ENCODE measurements around the gene TSFM. TPM values are rescaled to one million over a fixed set of nuclear protein-coding genes. Genes with fewer than 3 reads are reported as not detected.

The TSFM gene
- total RNA-seq, 1 experiment from 2014 or later, result 40.3 TPM

- Histone ChIP-seq H3K36me3 (ENCODE audit: control insufficient read depth, insufficient read depth, low read length) (peaks cover 13% of the 10 kb centered on the region), H3K27ac (ENCODE audit: low read length) (peak overlapping the region; percentile 94), H3K9me3 (ENCODE audit: control insufficient read depth, insufficient read depth, low read depth, low read length) (no peaks in the 10 kb centered on the region), H3K27me3 (ENCODE audit: control insufficient read depth, insufficient read depth, low read length) (no peaks in the 10 kb centered on the region), H3K4me1 (ENCODE audit: control insufficient read depth, insufficient read depth, low read length) (peaks cover 7% of the 10 kb centered on the region), H3K4me3 (ENCODE audit: low read depth in 2 of 2, low read length in 2 of 2) (peak overlapping the region; percentile 74 to 98)
- ATAC-seq, result peak; percentile 64
- no TSS peak for BruUV-seq (replicated peaks)
- in situ Hi-C loops (cut with HindIII; ENCODE audit: low pct_unique_long_range_greater_than_20kb, low sequenced_read_pairs) (no loop called here), intact Hi-C loops (cut with micrococcal nuclease; ENCODE audit: unreplicated experiment) (no loop called here)
- peak; percentile 73 for DNase-seq (ENCODE audit: low read depth, low spot score)
- POLR2A ChIA-PET, result interaction anchor here (0.5 to 0.7 kb wide), 3 partner anchors 231 to 314 kb away, joined by 4 to 6 read pairs (median 5); no protein-coding TSS in a partner anchor
- CTCF ChIA-PET, result interaction anchor here (0.5 to 1.5 kb wide), 4 partner anchors 18 to 161 kb away, joined by 3 to 9 read pairs (median 5); no protein-coding TSS in a partner anchor
- no peak for TF ChIP-seq POLR2AphosphoS5 (IDR thresholded peaks at IDR 0.05; ENCODE audit: low read depth, low read length)
- no peak for TF ChIP-seq REST (IDR thresholded peaks at IDR 0.05; ENCODE audit: insufficient read depth in 1 of 2, low read depth in 2 of 2, low read length in 1 of 2)
- TF ChIP-seq TCF7L2 (IDR thresholded peaks at IDR 0.05; ENCODE audit: low read depth, low read length), result no peak
- TF ChIP-seq, protein P1, sequence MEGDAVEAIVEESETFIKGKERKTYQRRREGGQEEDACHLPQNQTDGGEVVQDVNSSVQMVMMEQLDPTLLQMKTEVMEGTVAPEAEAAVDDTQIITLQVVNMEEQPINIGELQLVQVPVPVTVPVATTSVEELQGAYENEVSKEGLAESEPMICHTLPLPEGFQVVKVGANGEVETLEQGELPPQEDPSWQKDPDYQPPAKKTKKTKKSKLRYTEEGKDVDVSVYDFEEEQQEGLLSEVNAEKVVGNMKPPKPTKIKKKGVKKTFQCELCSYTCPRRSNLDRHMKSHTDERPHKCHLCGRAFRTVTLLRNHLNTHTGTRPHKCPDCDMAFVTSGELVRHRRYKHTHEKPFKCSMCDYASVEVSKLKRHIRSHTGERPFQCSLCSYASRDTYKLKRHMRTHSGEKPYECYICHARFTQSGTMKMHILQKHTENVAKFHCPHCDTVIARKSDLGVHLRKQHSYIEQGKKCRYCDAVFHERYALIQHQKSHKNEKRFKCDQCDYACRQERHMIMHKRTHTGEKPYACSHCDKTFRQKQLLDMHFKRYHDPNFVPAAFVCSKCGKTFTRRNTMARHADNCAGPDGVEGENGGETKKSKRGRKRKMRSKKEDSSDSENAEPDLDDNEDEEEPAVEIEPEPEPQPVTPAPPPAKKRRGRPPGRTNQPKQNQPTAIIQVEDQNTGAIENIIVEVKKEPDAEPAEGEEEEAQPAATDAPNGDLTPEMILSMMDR (IDR thresholded peaks at IDR 0.05), result no peak
- TF ChIP-seq SIN3A (IDR thresholded peaks at IDR 0.05; ENCODE audit: borderline replicate concordance, insufficient read depth, low read depth, low read length), result no peak
Measured at GRCh38 chr12:57744194-57744776, 38.3 kb upstream of the TSFM start.

GRCh38 chr12:57744777-57745484, 37.7 kb upstream of the TSFM start, which contains the start of gene TSPAN31:
Gene TSPAN31, plus strand, starts transcription at chr12:57745039. Its CDS starts 116 bp downstream, at chr12:57745155.
- intact Hi-C loops (cut with micrococcal nuclease; ENCODE audit: unreplicated experiment), result no loop called here
- no peaks in the 10 kb centered on the region for H3K9me3 ChIP-seq (ENCODE audit: control insufficient read depth, insufficient read depth, low read depth, low read length)

More at GRCh38 chr12:57744777-57745484, 37.7 kb upstream of the TSFM start, which contains the start of gene TSPAN31:
- peak; percentile 91 for ATAC-seq
- Histone ChIP-seq H3K27ac (ENCODE audit: low read length) (peak within 1 kb of the TSS; percentile 94), H3K36me3 (ENCODE audit: control insufficient read depth, insufficient read depth, low read length) (peaks cover 13% of the 10 kb centered on the region), H3K4me1 (ENCODE audit: control insufficient read depth, insufficient read depth, low read length) (peaks cover 7% of the 10 kb centered on the region), H3K27me3 (ENCODE audit: control insufficient read depth, insufficient read depth, low read length) (no peaks in the 10 kb centered on the region), H3K4me3 (ENCODE audit: low read depth in 2 of 2, low read length in 2 of 2) (peak within 1 kb of the TSS; percentile 74 to 98)
- peak; percentile 95 for DNase-seq (ENCODE audit: low read depth, low spot score)
- ChIA-PET CTCF (interaction anchor here (0.6 to 1.5 kb wide), 3 partner anchors 19 to 162 kb away, joined by 5 to 9 read pairs (median 5); no protein-coding TSS in a partner anchor), POLR2A (interaction anchor here (0.5 to 1.4 kb wide), 4 partner anchors 8 to 314 kb away, joined by 4 to 6 read pairs (median 4); no protein-coding TSS in a partner anchor)
- BruUV-seq (replicated peaks), result no TSS peak
- in situ Hi-C loops (cut with HindIII; ENCODE audit: low pct_unique_long_range_greater_than_20kb, low sequenced_read_pairs), result no loop called here
- TF ChIP-seq REST (IDR thresholded peaks at IDR 0.05; ENCODE audit: insufficient read depth in 1 of 2, low read depth in 2 of 2, low read length in 1 of 2), result no peak
- TF ChIP-seq SIN3A (IDR thresholded peaks at IDR 0.05; ENCODE audit: borderline replicate concordance, insufficient read depth, low read depth, low read length), result 0 out of 2 replicates have a peak, but pooled peaks have one; percentile 34
- TF ChIP-seq TCF7L2 (IDR thresholded peaks at IDR 0.05; ENCODE audit: low read depth, low read length), result no peak
- TF ChIP-seq, protein P1 (IDR thresholded peaks at IDR 0.05), result no peak
- no peak; the same call in none of the 2 replicates for TF ChIP-seq POLR2AphosphoS5 (IDR thresholded peaks at IDR 0.05; ENCODE audit: low read depth, low read length)

Data from Panc1 (cell line).